GM18868 (cell line): Measurements from ENCODE around the gene SYN1.

Experiments
- ATAC-seq: cut with Tn5 transposase; IDR thresholded peaks from one replicate; pipeline ENCODE4 v1.9.1; 2021; ENCODE audit warnings: mild to moderate bottlenecking, moderate library complexity; ENCODE audit not compliant: unreplicated experiment

Gene SYN1

GRCh38 chrX:47539860-47540259 is 79.8 kb downstream of the SYN1 start:
- no peak for ATAC-seq

- ATAC-seq = no peak
These were observed 89.6 kb downstream of the SYN1 start for GRCh38 chrX:47530049-47530448.

GRCh38 chrX:47529548-47529947 is 90.1 kb downstream of the SYN1 start:
- no peak for ATAC-seq

GRCh38 chrX:47523713-47524166 is 95.9 kb downstream of the SYN1 start:
- no peak for ATAC-seq

GRCh38 chrX:47523297-47523696 is 96.4 kb downstream of the SYN1 start:
- ATAC-seq = peak; percentile 91
